Ovary (tissue), 9 donors: ENCODE results near the gene NUB1. TPM values are rescaled to one million over a fixed set of nuclear protein-coding genes. Genes with fewer than 3 reads are reported as not detected.

Experiments
- DNase-seq, 5 donors: peaks; one replicate each; pipeline ENCODE4 v3.0.0-alpha.2; 2019 to 2020
- H3K27ac ChIP-seq, 2 donors: fragments of 200-600 bp; one replicate each; pipeline versions ENCODE4 v1.5.1 to v1.8.0; 2019 to 2022
- H3K27me3 ChIP-seq: fragments of 200-600 bp; one replicate; pipeline ENCODE4 v1.8.0; 2022
- H3K36me3 ChIP-seq: fragments of 200-600 bp; sonication (generic); one replicate; pipeline ENCODE4 v1.5.1; 2019
- H3K4me1 ChIP-seq: one replicate; pipeline ENCODE4 v1.8.1; 2013; ENCODE audit warnings: mild to moderate bottlenecking, moderate library complexity; ENCODE audit not compliant: insufficient read depth
- H3K4me3 ChIP-seq: fragments of 200-600 bp; sonication (generic); one replicate; pipeline ENCODE4 v1.5.1; 2017
- H3K9me3 ChIP-seq, 2 donors: fragments of 200-600 bp in 1 of 2; sonication (generic) in 1 of 2; one replicate each; pipeline versions ENCODE4 v1.5.1 to v1.8.1; 2013 to 2019; ENCODE audit warnings: mild to moderate bottlenecking in 1 of 2, moderate library complexity in 1 of 2
- EP300 ChIP-seq: sonication (generic); formaldehyde crosslinking; IDR thresholded peaks from one replicate; pipeline ENCODE4 v1.6.1; 2017; ENCODE audit warnings: antibody characterized with exemption
- POLR2A ChIP-seq: fragments of 450-650 bp; IDR thresholded peaks from one replicate; pipeline ENCODE4 v1.6.1; 2017; ENCODE audit warnings: antibody characterized with exemption, mild to moderate bottlenecking, moderate library complexity
- WGBS, 3 donors: extraction: QIAGEN DNeasy Blood & Tissue Kit in 1 of 3; methylation state at CpG; one replicate each; pipeline versions ENCODE4 v1.1.5 to v1.1.7; 2013 to 2017; 5-methylcytosine and 5-hydroxymethylcytosine counted together
- intact Hi-C, 4 donors: fragments of 100-400 bp; cut with DNase I; formaldehyde crosslinking; loops; one replicate each; pipeline versions ENCODE4 v1.11.0 to v1.15.1; 2022 to 2023
- polyA plus RNA-seq, 2 donors: library from polyadenylated mRNA; stranded (reverse); fragments of 200-250 nt in 1 of 2; fragments of 350-450 nt in 1 of 2; fragmentation: Illumina TruSeq in 1 of 2; extraction: RNeasy Lipid Tissue Mini Kit (QIAGEN cat#74804) in 1 of 2; gene quantifications; one replicate each; pipeline ENCODE4 v1.2.3, GENCODE V29; 2013 to 2014
- total RNA-seq, 7 donors: library from RNA; depleted of rRNA in 2 of 7; stranded (reverse); fragments of >200 nt in 2 of 7; fragmentation: NEBNext Ultra II Directional in 3 of 7; extraction: Animal tissue kit (Norgen Biotek cat#: 25700) in 3 of 7; gene quantifications; one replicate each; pipeline versions ENCODE4 v1.1.0 to v1.2.4, GENCODE V29; 2016 to 2023
- TF ChIP-seq, protein P1 (sequence below), 3 donors: fragments of 450-650 bp in 2 of 3; fragments of 200-600 bp in 1 of 3; IDR thresholded peaks; one replicate each; pipeline versions ENCODE4 v1.5.1 to v1.8.0; 2016 to 2022; ENCODE audit warnings: antibody characterized with exemption in 3 of 3, mild to moderate bottlenecking in 1 of 3
- donor health status: DM: no; HTN: no; CAD: no; lungs with moderate emphysema.
- donor health status: DM: no; HTN: no; CAD: no.
- donor health status: Bipolar disorder and iron deficiency.
- donor health status: DM: yes; HTN: yes; CAD: no.
- donor health status: DM: no; HTN: no; CAD: no.
- donor health status: DM: yes; HTN: yes; CAD: no.

Gene NUB1
- total and polyA plus RNA-seq, 9 donors = 33.8 to 162 (median 45.6) TPM

- Histone ChIP-seq H3K36me3 (no peaks in the 10 kb centered on the region), H3K9me3 (no peaks in the 10 kb centered on the region), H3K27ac (no peak overlapping the region), H3K4me1 (no peaks in the 10 kb centered on the region), H3K27me3 (no peaks in the 10 kb centered on the region), H3K4me3 (no peak overlapping the region)
- 98 to 100% (median 98%) methylated on average over 1 of the region's 1 CpG for WGBS, 3 donors
- intact Hi-C loops = loop anchor here in 2 of 4 donors (10.0 kb wide), 2 partner anchors 392 to 402 kb away; no protein-coding TSS in a partner anchor
- DNase-seq = no peak
- TF ChIP-seq POLR2A (no peak), EP300 (no peak)
- TF ChIP-seq, protein P1, sequence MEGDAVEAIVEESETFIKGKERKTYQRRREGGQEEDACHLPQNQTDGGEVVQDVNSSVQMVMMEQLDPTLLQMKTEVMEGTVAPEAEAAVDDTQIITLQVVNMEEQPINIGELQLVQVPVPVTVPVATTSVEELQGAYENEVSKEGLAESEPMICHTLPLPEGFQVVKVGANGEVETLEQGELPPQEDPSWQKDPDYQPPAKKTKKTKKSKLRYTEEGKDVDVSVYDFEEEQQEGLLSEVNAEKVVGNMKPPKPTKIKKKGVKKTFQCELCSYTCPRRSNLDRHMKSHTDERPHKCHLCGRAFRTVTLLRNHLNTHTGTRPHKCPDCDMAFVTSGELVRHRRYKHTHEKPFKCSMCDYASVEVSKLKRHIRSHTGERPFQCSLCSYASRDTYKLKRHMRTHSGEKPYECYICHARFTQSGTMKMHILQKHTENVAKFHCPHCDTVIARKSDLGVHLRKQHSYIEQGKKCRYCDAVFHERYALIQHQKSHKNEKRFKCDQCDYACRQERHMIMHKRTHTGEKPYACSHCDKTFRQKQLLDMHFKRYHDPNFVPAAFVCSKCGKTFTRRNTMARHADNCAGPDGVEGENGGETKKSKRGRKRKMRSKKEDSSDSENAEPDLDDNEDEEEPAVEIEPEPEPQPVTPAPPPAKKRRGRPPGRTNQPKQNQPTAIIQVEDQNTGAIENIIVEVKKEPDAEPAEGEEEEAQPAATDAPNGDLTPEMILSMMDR (IDR thresholded peaks at IDR 0.05) = no peak
Observed at GRCh38 chr7:151363182-151363581, 21.6 kb downstream of the NUB1 start.

DNA sequence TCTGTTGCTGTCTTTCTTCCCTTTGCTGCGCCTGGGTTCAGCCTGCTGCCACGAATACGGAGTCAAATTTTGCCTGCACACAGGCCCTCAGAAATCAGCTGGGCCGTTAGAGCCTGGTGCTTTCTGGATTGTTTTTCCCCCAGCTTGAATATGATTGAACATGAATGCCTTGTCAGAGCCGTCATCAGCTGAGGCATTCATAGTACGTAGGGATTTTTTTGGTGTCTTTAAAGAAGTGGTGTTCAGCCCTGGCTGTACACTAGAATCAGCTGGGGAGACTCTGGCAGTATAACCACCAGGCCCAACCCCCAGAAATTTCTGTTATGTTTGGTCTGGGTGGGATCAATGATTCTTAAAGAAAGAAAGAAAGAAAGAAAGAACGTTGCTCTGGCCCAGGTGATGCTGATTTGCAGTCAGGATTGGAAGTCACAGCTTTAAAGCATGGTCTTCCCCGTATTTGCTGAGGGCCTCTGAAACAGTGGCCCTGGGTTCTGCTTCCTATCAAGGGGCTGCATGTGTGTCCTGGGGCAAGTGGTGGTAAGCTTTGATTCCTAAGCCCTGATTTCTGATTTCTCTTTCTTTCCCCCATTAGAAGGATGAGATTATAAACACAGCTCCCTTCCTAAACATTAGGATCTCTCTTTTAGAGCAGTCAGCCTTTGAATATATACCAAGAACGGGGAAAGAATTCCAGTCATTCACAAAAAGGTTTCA is 24.7 kb downstream of the NUB1 start:
- H3K27ac ChIP-seq = no peak overlapping the region

GRCh38 chr7:151366880-151367222 is 25.2 kb downstream of the NUB1 start:
- intact Hi-C loops = loop anchor here in 2 of 4 donors (5.0 to 10.0 kb wide), 3 partner anchors 80 to 398 kb away; no protein-coding TSS in a partner anchor
- H3K27me3 ChIP-seq = no peaks in the 10 kb centered on the region
- WGBS, 3 donors = 10 to 13% (median 11%) methylated on average over 5 of the region's 5 CpGs
- H3K27ac ChIP-seq = no peak overlapping the region
- no peaks in the 10 kb centered on the region for H3K9me3 ChIP-seq
- no peak overlapping the region for H3K4me3 ChIP-seq
- DNase-seq = peak in 1 of 5 donors; percentile 20
- no peak for TF ChIP-seq EP300
- TF ChIP-seq, protein P1 (IDR thresholded peaks at IDR 0.05) = no peak
- no peak for TF ChIP-seq POLR2A
- H3K4me1 ChIP-seq = no peaks in the 10 kb centered on the region
- no peaks in the 10 kb centered on the region for H3K36me3 ChIP-seq

More for the DNA sequence above, 24.7 kb downstream of the NUB1 start:
- Histone ChIP-seq H3K9me3 (no peaks in the 10 kb centered on the region), H3K27me3 (no peaks in the 10 kb centered on the region), H3K36me3 (no peaks in the 10 kb centered on the region), H3K4me1 (no peaks in the 10 kb centered on the region), H3K4me3 (no peak overlapping the region)
- DNase-seq = peak in 1 of 5 donors; percentile 13
- intact Hi-C loops = loop anchor here in 2 of 4 donors (5.0 to 10.0 kb wide), 3 partner anchors 81 to 398 kb away; no protein-coding TSS in a partner anchor
- WGBS, 3 donors = 51 to 56% (median 51%) methylated on average over 9 of the region's 9 CpGs
- TF ChIP-seq EP300 (no peak), POLR2A (no peak)
- TF ChIP-seq, protein P1 (IDR thresholded peaks at IDR 0.05) = no peak

GRCh38 chr7:151367284-151367683 is 25.7 kb downstream of the NUB1 start:
- Histone ChIP-seq H3K4me1 (no peaks in the 10 kb centered on the region), H3K36me3 (no peaks in the 10 kb centered on the region), H3K27ac (no peak overlapping the region), H3K27me3 (no peaks in the 10 kb centered on the region), H3K9me3 (no peaks in the 10 kb centered on the region), H3K4me3 (no peak overlapping the region)
- intact Hi-C loops = loop anchor here in 2 of 4 donors (5.0 to 10.0 kb wide), 3 partner anchors 80 to 398 kb away; no protein-coding TSS in a partner anchor
- DNase-seq = peak in 1 of 5 donors; percentile 16
- TF ChIP-seq, protein P1 (IDR thresholded peaks at IDR 0.05) = no peak
- TF ChIP-seq POLR2A (no peak), EP300 (no peak)
- 54 to 58% (median 56%) methylated on average over 4 of the region's 4 CpGs for WGBS, 3 donors
